Body of pancreas (tissue), 4 donors: ENCODE measurements around the gene CRACR2A.

Experiments
- CTCF ChIP-seq, 7 experiments: fragments of 450-650 bp in 4 of 7; fragments of 200-600 bp in 3 of 7; sonication (generic) in 3 of 7; IDR thresholded peaks; one replicate each; pipeline ENCODE4 v1.5.1; 2016 to 2019; ENCODE audit warnings: antibody characterized with exemption in 7 of 7
- POLR2A ChIP-seq, 3 donors: fragments of 450-650 bp; IDR thresholded peaks; one replicate each; pipeline ENCODE4 v1.6.1; 2016; ENCODE audit warnings: antibody characterized with exemption in 3 of 3, mild to moderate bottlenecking in 2 of 3

GRCh38 chr12:3792623-3793288, 39.8 kb upstream of the CRACR2A start:
- no peak for TF ChIP-seq CTCF (IDR thresholded peaks at IDR 0.05)
- TF ChIP-seq POLR2A (IDR thresholded peaks at IDR 0.05), result no peak
